HPDE6-E6E7 (cell line): ENCODE results near the gene TRMO.

ENCODE experiments used
- DNase-seq: peaks from one replicate; pipeline ENCODE4 v3.0.0; 2011; ENCODE audit warnings: missing footprints; ENCODE audit errors: extremely low spot score

The TRMO gene

GRCh38 chr9:97860451-97861147 is 61.7 kb downstream of the TRMO start:
- no peak for DNase-seq

DNA sequence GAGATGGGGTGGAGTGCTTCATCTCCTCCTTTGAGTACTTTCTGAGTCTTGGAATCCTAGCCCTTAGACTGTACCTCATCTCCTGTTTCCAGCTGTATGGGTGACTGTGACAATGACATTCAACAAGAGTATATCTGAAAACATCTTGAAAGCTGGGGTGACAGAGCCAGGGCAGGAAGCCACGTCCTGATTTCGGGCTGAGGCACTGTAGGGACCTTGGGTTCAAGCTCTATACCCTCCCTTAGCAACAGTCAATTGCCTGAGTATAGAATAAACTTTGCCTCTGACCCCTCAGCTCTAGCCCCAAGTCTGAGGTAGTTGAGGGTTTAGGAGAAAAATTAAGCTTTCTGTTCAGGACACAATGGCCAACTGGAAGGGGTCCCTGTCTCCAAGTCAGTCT is 63.0 kb downstream of the TRMO start:
- DNase-seq: no peak

DNA sequence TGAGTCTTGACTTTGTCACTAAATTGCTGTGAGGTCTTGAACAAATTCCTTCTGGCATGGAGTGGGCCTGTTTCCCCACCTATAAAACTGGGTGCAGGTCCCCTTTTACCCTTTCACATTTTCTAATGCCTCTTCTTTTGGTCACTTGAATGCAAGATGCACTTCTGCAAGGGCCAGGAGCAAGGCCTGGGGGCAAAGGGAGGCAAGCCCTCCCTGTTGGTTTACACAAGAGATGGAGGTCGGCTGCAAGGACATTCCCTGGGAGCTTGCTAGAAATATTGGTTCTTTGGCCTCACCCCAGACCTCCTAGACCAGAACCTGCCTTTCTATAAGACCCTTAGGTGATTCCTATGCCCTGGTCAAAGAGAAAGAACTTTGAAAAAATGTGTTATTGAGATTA is 63.5 kb downstream of the TRMO start:
- no peak for DNase-seq

DNA sequence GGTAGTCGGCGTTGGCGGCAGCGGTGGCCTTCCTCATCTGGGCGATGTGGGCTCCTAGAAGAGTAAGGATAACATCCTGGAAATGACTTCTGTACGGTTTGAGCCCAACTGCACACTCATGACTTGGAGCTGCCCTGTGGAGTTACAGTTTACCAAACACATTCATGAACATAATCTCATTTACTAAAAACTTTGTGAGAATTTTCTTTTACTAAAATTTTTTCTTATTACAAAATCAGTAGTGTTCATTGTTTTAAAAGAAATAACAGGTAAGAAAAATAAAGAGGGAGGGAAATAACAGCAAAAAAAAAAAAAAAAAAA is 63.9 kb downstream of the TRMO start:
- DNase-seq: no peak

DNA sequence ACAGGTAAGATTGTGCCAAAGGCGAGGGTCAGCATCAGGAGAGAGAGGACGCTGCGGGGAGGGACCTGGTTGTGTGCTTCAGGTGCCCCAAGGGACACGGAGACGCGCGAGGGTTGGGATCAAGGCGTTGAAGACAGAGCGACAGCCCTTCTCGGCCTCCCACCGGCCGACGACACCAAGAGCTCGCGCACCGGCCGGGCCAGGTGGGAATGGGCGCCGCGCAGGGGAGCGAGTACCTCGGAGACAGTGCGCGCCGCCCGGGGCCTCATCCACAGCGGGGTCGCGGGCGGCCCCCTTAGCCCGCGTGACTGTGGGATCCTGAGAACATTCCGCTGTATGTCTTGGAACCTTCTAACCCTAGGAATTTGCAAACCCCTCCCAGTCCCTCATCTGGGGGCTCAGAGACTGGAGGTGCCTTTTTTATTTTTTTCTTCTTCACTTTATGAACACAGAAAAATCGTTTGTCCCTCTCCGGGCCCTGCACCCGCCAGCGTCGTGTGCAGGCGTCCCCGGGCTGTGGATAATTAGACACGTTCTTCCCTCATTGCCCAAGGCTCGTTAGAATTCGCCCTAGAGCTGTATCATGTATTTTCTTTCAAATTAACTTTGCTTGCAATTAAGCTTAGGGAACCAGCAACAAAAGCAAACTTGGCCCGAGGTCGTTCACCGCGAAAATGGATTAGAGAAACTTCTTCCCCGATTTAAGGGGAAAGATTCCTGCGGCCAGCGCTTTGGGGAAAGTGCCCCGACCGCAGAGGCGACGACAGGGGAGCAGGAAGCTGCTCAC is 64.5 kb downstream of the TRMO start:
- DNase-seq: no peak

- no peak for DNase-seq
Measured at GRCh38 chr9:97856857-97857605, 65.3 kb downstream of the TRMO start.

DNA sequence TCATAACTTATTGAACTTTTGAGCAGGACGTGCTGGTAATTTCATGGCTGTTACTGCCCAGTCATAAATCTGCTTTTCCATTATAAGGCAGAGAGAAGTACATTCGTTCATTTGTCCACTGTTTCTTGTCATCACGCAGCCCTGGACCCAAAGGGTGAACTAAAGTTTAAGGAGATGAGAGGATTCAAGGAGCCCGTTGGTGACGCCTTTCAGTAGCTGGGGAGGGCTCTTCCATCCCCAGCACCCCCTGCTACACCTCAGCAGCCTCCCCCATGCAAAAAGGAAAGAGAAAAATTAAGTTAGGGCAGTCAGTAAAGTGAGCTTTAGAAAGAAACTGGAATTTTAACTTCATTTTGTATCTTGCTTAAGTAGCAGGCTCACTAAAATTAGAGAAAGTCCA is 66.4 kb downstream of the TRMO start:
- no peak for DNase-seq

GRCh38 chr9:97855486-97855875 is 66.8 kb downstream of the TRMO start:
- no peak for DNase-seq

- DNase-seq: no peak
Measured at GRCh38 chr9:97854696-97855485, 67.4 kb downstream of the TRMO start.
